ENCODE measurements around the gene ERCC6. TPM values are rescaled to one million over a fixed set of nuclear protein-coding genes. Genes with fewer than 3 reads are reported as not detected.

ERCC6 gene
- total RNA-seq, 4 donors from 2014 or later = 27.9 to 50.2 (median 32.5) TPM

- Histone ChIP-seq H3K36me3 (no peaks in the 10 kb centered on the region), H3K4me1 (no peaks in the 10 kb centered on the region), H3K27ac (no peak overlapping the region), H3K4me3 (replicated peaks in 1 of 3) (no peak overlapping the region), H3K27me3 (no peaks in the 10 kb centered on the region), H3K9me3 (no peaks in the 10 kb centered on the region)
- intact Hi-C loops (cut with DNase I) = no loop called here
- TF ChIP-seq CTCF (IDR thresholded peaks at IDR 0.05) (no peak), POLR2A (IDR thresholded peaks at IDR 0.05) (no peak)
- 75 to 92% methylated on average over 2 of the region's 2 CpGs for WGBS, 2 donors
- DNase-seq = no peak
These were observed 38.4 kb upstream of the ERCC6 start for GRCh38 chr10:49577182-49577925.

- WGBS, 2 donors = 87 to 89% methylated on average over 11 of the region's 11 CpGs
- Histone ChIP-seq H3K4me3 (replicated peaks in 1 of 3) (no peak overlapping the region), H3K27ac (no peak overlapping the region), H3K27me3 (no peaks in the 10 kb centered on the region), H3K4me1 (peaks cover 0 to 7% of the 10 kb centered on the region in 2 donors), H3K36me3 (no peaks in the 10 kb centered on the region), H3K9me3 (no peaks in the 10 kb centered on the region)
- no peak for DNase-seq
- TF ChIP-seq CTCF (IDR thresholded peaks at IDR 0.05) (no peak), POLR2A (IDR thresholded peaks at IDR 0.05) (no peak)
- intact Hi-C loops (cut with DNase I) = no loop called here
These were observed 36.7 kb upstream of the ERCC6 start for GRCh38 chr10:49575489-49576072.

GRCh38 chr10:49572594-49573114, 33.7 kb upstream of the ERCC6 start:
- intact Hi-C loops (cut with DNase I) = no loop called here
- TF ChIP-seq POLR2A (IDR thresholded peaks at IDR 0.05) (no peak), CTCF (IDR thresholded peaks at IDR 0.05) (no peak)
- Histone ChIP-seq H3K27me3 (no peaks in the 10 kb centered on the region), H3K36me3 (no peaks in the 10 kb centered on the region), H3K9me3 (no peaks in the 10 kb centered on the region), H3K4me1 (peaks cover 0 to 15% of the 10 kb centered on the region in 2 donors), H3K4me3 (replicated peaks in 1 of 3) (no peak overlapping the region), H3K27ac (no peak overlapping the region)
- DNase-seq = no peak
- WGBS, 2 donors = 77 to 86% methylated on average over 8 to 9 of the region's 9 CpGs

- no peak overlapping the region for H3K4me3 ChIP-seq (replicated peaks in 1 of 3)
- intact Hi-C loops (cut with DNase I) = no loop called here
- TF ChIP-seq POLR2A (IDR thresholded peaks at IDR 0.05) = no peak
- TF ChIP-seq CTCF (IDR thresholded peaks at IDR 0.05) = no peak
These were observed 32.5 kb upstream of the ERCC6 start for GRCh38 chr10:49571388-49571787.

GRCh38 chr10:49569031-49569631, 30.2 kb upstream of the ERCC6 start:
- no peak overlapping the region for H3K4me3 ChIP-seq (replicated peaks in 1 of 3)
- intact Hi-C loops (cut with DNase I) = no loop called here
- no peak overlapping the region for H3K27ac ChIP-seq
- no peaks in the 10 kb centered on the region for H3K27me3 ChIP-seq
- H3K4me1 ChIP-seq = peaks cover 0 to 15% of the 10 kb centered on the region in 2 donors
- DNase-seq = no peak
- no peaks in the 10 kb centered on the region for H3K9me3 ChIP-seq
- 69 to 81% methylated on average over 3 of the region's 3 CpGs for WGBS, 2 donors
- H3K36me3 ChIP-seq = no peaks in the 10 kb centered on the region
- no peak for TF ChIP-seq POLR2A (IDR thresholded peaks at IDR 0.05)
- TF ChIP-seq CTCF (IDR thresholded peaks at IDR 0.05) = no peak

More at GRCh38 chr10:49571388-49571787, 32.5 kb upstream of the ERCC6 start:
- DNase-seq = peak; percentile 36 to 43
- peaks cover 0 to 15% of the 10 kb centered on the region in 2 donors for H3K4me1 ChIP-seq
- no peaks in the 10 kb centered on the region for H3K9me3 ChIP-seq
- H3K27me3 ChIP-seq = no peaks in the 10 kb centered on the region
- H3K36me3 ChIP-seq = no peaks in the 10 kb centered on the region
- WGBS, 2 donors = 15 to 16% methylated on average over 2 of the region's 2 CpGs
- H3K27ac ChIP-seq = no peak overlapping the region
